Keratinocyte (primary cell): ENCODE results near the gene GPR157. TPM values are rescaled to one million over a fixed set of nuclear protein-coding genes. Genes with fewer than 3 reads are reported as not detected.

Source experiments
- DNase-seq: peaks from one replicate; pipeline ENCODE4 v3.0.0-alpha.2; 2011; ENCODE audit warnings: low read depth, missing footprints, low spot score
- FAIRE-seq: peaks from 2 replicates; lab custom pipeline; 2011; peaks lifted over from hg19 to GRCh38; lab: Jason Lieb, UNC
- H2AFZ ChIP-seq: 2 replicates; pipeline ENCODE4 v1.6.0; 2012; ENCODE audit warnings: low read length, control low read depth, inconsistent platforms; ENCODE audit not compliant: control insufficient read depth
- H3K27ac ChIP-seq: 2 replicates; pipeline ENCODE4 v1.5.1; 2011; ENCODE audit warnings: low read length; ENCODE audit not compliant: control insufficient read depth, insufficient read depth
- H3K27me3 ChIP-seq: 3 replicates; pipeline ENCODE4 v1.6.0; 2011; ENCODE audit warnings: low read length; ENCODE audit not compliant: control insufficient read depth, insufficient read depth; ENCODE audit errors: extremely low read depth
- H3K36me3 ChIP-seq, 2 experiments: 2 replicates in 1 of 2; 3 replicates in 1 of 2; pipeline ENCODE4 v1.5.1; 2011; ENCODE audit warnings: low read length in 2 of 2, mild to moderate bottlenecking in 1 of 2; ENCODE audit not compliant: control insufficient read depth in 2 of 2, insufficient read depth in 2 of 2; ENCODE audit errors: extremely low read depth in 1 of 2
- H3K4me1 ChIP-seq: 3 replicates; pipeline ENCODE4 v1.5.1; 2011; ENCODE audit warnings: low read length; ENCODE audit not compliant: control insufficient read depth, insufficient read depth; ENCODE audit errors: extremely low read depth
- H3K4me2 ChIP-seq: 3 replicates; pipeline ENCODE4 v1.6.0; 2011; ENCODE audit warnings: low read depth, low read length; ENCODE audit not compliant: control insufficient read depth, insufficient read depth; ENCODE audit errors: extremely low read depth
- H3K4me3 ChIP-seq, 3 experiments: fragments of 200-600 bp in 1 of 3; sonication (generic) in 1 of 3; 2 replicates in 2 of 3; 3 replicates in 1 of 3; pipeline ENCODE4 v1.5.1; 2011 to 2016; ENCODE audit warnings: low read length in 3 of 3, mild to moderate bottlenecking in 3 of 3, control low read depth in 2 of 3, inconsistent platforms in 1 of 3, low read depth in 1 of 3, mixed read lengths in 1 of 3, mixed run types in 1 of 3, moderate library complexity in 1 of 3; ENCODE audit not compliant: control insufficient read depth in 2 of 3, insufficient read depth in 2 of 3; ENCODE audit errors: extremely low read depth in 1 of 3
- H3K79me2 ChIP-seq: 2 replicates; pipeline ENCODE4 v1.6.0; 2012; ENCODE audit warnings: low read length; ENCODE audit not compliant: control insufficient read depth, insufficient read depth
- H3K9ac ChIP-seq: 3 replicates; pipeline ENCODE4 v1.6.0; 2011; ENCODE audit warnings: low read length; ENCODE audit not compliant: control insufficient read depth, insufficient read depth; ENCODE audit errors: extremely low read depth
- H3K9me1 ChIP-seq: 3 replicates; pipeline ENCODE4 v1.6.0; 2011; ENCODE audit warnings: low read length; ENCODE audit not compliant: control insufficient read depth, insufficient read depth; ENCODE audit errors: extremely low read depth
- H3K9me3 ChIP-seq: 2 replicates; pipeline ENCODE4 v1.5.1; 2012; ENCODE audit warnings: low read depth, low read length; ENCODE audit not compliant: control insufficient read depth
- H4K20me1 ChIP-seq: 3 replicates; pipeline ENCODE4 v1.6.0; 2011; ENCODE audit warnings: low read length; ENCODE audit not compliant: control insufficient read depth, insufficient read depth; ENCODE audit errors: extremely low read depth
- CTCF ChIP-seq, 3 experiments: IDR thresholded peaks in 1 of 3; conservative IDR thresholded peaks in 1 of 3; optimal IDR thresholded peaks in 1 of 3; 2 replicates in 2 of 3; 3 replicates in 1 of 3; pipeline versions ENCODE3 to v1.5.1; 2011; ENCODE audit warnings: low read length in 3 of 3, mild to moderate bottlenecking in 3 of 3, moderate library complexity in 2 of 3, control low read depth in 1 of 3, inconsistent platforms in 1 of 3; ENCODE audit not compliant: insufficient read depth in 2 of 3; ENCODE audit errors: extremely low read depth in 1 of 3
- EZH2 ChIP-seq: IDR thresholded peaks from one replicate; pipeline ENCODE4 v1.6.1; 2012; ENCODE audit warnings: inconsistent platforms, mild to moderate bottlenecking, low read length, moderate library complexity
- dilution Hi-C: fragments of 300-500 bp; cut with MboI; formaldehyde crosslinking; loops from one replicate; pipeline ENCODE4 v1.7.0; 2020; ENCODE audit warnings: low sequenced_read_pairs; ENCODE audit not compliant: extremely low pct_ligation_motif_present
- polyA plus RNA-seq, 5 experiments: library from polyadenylated mRNA; depleted of rRNA in 3 of 5; stranded (reverse) in 3 of 5; stranded (forward) in 1 of 5; unstranded in 1 of 5; fragments of >200 nt; gene quantifications; 1 replicate in 1 of 5; 2 replicates in 3 of 5; 3 replicates in 1 of 5; pipeline versions ENCODE4 v1.2.1 to v1.2.3, GENCODE V29; 2011 to 2012; ENCODE audit warnings: missing spikeins in 2 of 5, low read depth in 1 of 5, low replicate concordance in 1 of 5

GPR157 gene
- polyA plus RNA-seq, 1 donor (not counting 4 experiments of a cell fraction or from before 2014, with no cell fraction given), result 6.5 TPM

GRCh38 chr1:9066945-9067807 lies 61.7 kb downstream of the GPR157 start:
- Histone ChIP-seq H4K20me1 (no peaks in the 10 kb centered on the region), H3K4me1 (peaks cover 16% of the 10 kb centered on the region), H3K27ac (no peak overlapping the region), H3K4me3 (no peak overlapping the region), H3K79me2 (no peaks in the 10 kb centered on the region), H3K9ac (no peak overlapping the region), H3K36me3 (no peaks in the 10 kb centered on the region), H3K9me1 (no peaks in the 10 kb centered on the region), H2AFZ (no peak overlapping the region), H3K27me3 (no peaks in the 10 kb centered on the region), H3K4me2 (no peak overlapping the region), H3K9me3 (no peaks in the 10 kb centered on the region)
- TF ChIP-seq CTCF (optimal IDR thresholded peaks at IDR 0.05 in 1 of 3, IDR thresholded peaks at IDR 0.05 in 1 of 3, conservative IDR thresholded peaks at IDR 0.05 in 1 of 3; ENCODE audit: extremely low read depth in 1 of 3, insufficient read depth in 2 of 3, low read length in 3 of 3) (peak in 1 of 3 experiments; percentile 40), EZH2 (no peak)
- DNase-seq (no peak), FAIRE-seq (no peak)
- dilution Hi-C loops, result no loop called here

- Histone ChIP-seq H3K9me1 (no peaks in the 10 kb centered on the region), H3K4me2 (no peak overlapping the region), H3K4me1 (peaks cover 16% of the 10 kb centered on the region), H2AFZ (no peak overlapping the region), H4K20me1 (no peaks in the 10 kb centered on the region), H3K4me3 (no peak overlapping the region), H3K27me3 (no peaks in the 10 kb centered on the region), H3K9me3 (no peaks in the 10 kb centered on the region), H3K27ac (no peak overlapping the region), H3K9ac (no peak overlapping the region), H3K79me2 (no peaks in the 10 kb centered on the region), H3K36me3 (no peaks in the 10 kb centered on the region)
- dilution Hi-C loops, result no loop called here
- TF ChIP-seq EZH2 (no peak), CTCF (optimal IDR thresholded peaks at IDR 0.05 in 1 of 3, IDR thresholded peaks at IDR 0.05 in 1 of 3, conservative IDR thresholded peaks at IDR 0.05 in 1 of 3; ENCODE audit: extremely low read depth in 1 of 3, insufficient read depth in 2 of 3, low read length in 3 of 3) (no peak)
- no peak for FAIRE-seq
- no peak for DNase-seq
Observed at GRCh38 chr1:9065213-9065751, 63.6 kb downstream of the GPR157 start.
